H1 (cell line): ENCODE results near the gene NHEJ1. TPM values are rescaled to one million over a fixed set of nuclear protein-coding genes. Genes with fewer than 3 reads are reported as not detected.

Source experiments
- CTCF ChIA-PET: fragments of 300-600 bp; sonication (Branson Sonifier 250); formaldehyde crosslinking; loops from one replicate; lab custom pipeline; 2021; ENCODE audit not compliant: partially characterized antibody; lab: Charles Lee
- POLR2A ChIA-PET: fragments of 300-600 bp; sonication (Branson Sonifier 250); formaldehyde crosslinking; loops from one replicate; lab custom pipeline; 2021; ENCODE audit warnings: inconsistent platforms; ENCODE audit not compliant: partially characterized antibody; lab: Charles Lee
- DNase-seq, 2 experiments: peaks; one replicate each; pipeline versions ENCODE4 v3.0.0 to v3.0.0-alpha.2; 2010 to 2022; ENCODE audit warnings: low spot score in 2 of 2, low read depth in 1 of 2, mixed read lengths in 1 of 2
- FAIRE-seq: peaks from 2 replicates; lab custom pipeline; 2011; peaks lifted over from hg19 to GRCh38; lab: Jason Lieb, UNC
- H2AFZ ChIP-seq: 2 replicates; pipeline ENCODE4 v1.8.1; 2012; ENCODE audit warnings: low read length, inconsistent platforms
- H2AK5ac ChIP-seq: 2 replicates; pipeline ENCODE4 v1.6.1; 2013; ENCODE audit warnings: low read depth, low read length
- H2BK120ac ChIP-seq: replicated peaks from 2 replicates; pipeline ENCODE3; 2013; ENCODE audit warnings: low read depth, low read length, inconsistent platforms
- H2BK12ac ChIP-seq: 2 replicates; pipeline ENCODE4 v1.6.1; 2013; ENCODE audit warnings: low read depth, low read length
- H2BK15ac ChIP-seq: 2 replicates; pipeline ENCODE4 v1.6.1; 2013; ENCODE audit warnings: low read length
- H2BK20ac ChIP-seq: 2 replicates; pipeline ENCODE4 v1.6.1; 2013; ENCODE audit warnings: low read length
- H2BK5ac ChIP-seq: 2 replicates; pipeline ENCODE4 v1.6.1; 2013; ENCODE audit warnings: low read depth, low read length
- H3K14ac ChIP-seq: 2 replicates; pipeline ENCODE4 v1.6.1; 2013; ENCODE audit warnings: inconsistent platforms; ENCODE audit not compliant: insufficient read length
- H3K18ac ChIP-seq: 2 replicates; pipeline ENCODE4 v1.6.1; 2013; ENCODE audit warnings: low read length; ENCODE audit errors: extremely low read depth
- H3K23ac ChIP-seq: 2 replicates; pipeline ENCODE4 v1.6.1; 2013; ENCODE audit warnings: inconsistent platforms; ENCODE audit not compliant: insufficient read length
- H3K23me2 ChIP-seq: 2 replicates; pipeline ENCODE4 v1.6.1; 2013; ENCODE audit warnings: low read depth, low read length
- H3K27ac ChIP-seq: 2 replicates; pipeline ENCODE4 v1.6.1; 2011; ENCODE audit warnings: low read depth, low read length, inconsistent platforms
- H3K27me3 ChIP-seq, 4 experiments: replicated peaks in 1 of 4; 1 replicate in 1 of 4; 2 replicates in 3 of 4; pipeline versions ENCODE4 v1.6.1 to v1.8.1; 2011 to 2013; ENCODE audit warnings: low read length in 3 of 4, mild to moderate bottlenecking in 3 of 4, inconsistent platforms in 2 of 4, mixed read lengths in 2 of 4, moderate library complexity in 1 of 4; ENCODE audit not compliant: control insufficient read depth in 3 of 4, insufficient read depth in 3 of 4; ENCODE audit errors: extremely low read depth in 1 of 4
- H3K36me3 ChIP-seq, 4 experiments: 2 replicates each; pipeline versions ENCODE4 v1.6.1 to v1.8.1; 2011 to 2013; ENCODE audit warnings: mild to moderate bottlenecking in 4 of 4, low read length in 3 of 4, moderate library complexity in 2 of 4, control low read depth in 1 of 4, inconsistent platforms in 1 of 4; ENCODE audit not compliant: insufficient read depth in 4 of 4, control insufficient read depth in 2 of 4
- H3K4ac ChIP-seq: replicated peaks from 2 replicates; pipeline ENCODE3; 2013; ENCODE audit warnings: low read length, low read depth, mixed read lengths, inconsistent platforms; ENCODE audit not compliant: insufficient read length
- H3K4me1 ChIP-seq, 4 experiments: replicated peaks in 1 of 4; 1 replicate in 1 of 4; 2 replicates in 3 of 4; pipeline versions ENCODE4 v1.6.1 to v1.8.1; 2011 to 2013; ENCODE audit warnings: low read length in 3 of 4, inconsistent platforms in 2 of 4, mixed read lengths in 1 of 4; ENCODE audit not compliant: insufficient read depth in 4 of 4, control insufficient read depth in 3 of 4
- H3K4me2 ChIP-seq, 2 experiments: 2 replicates each; pipeline versions ENCODE4 v1.6.1 to v1.8.1; 2011 to 2013; ENCODE audit warnings: low read depth in 2 of 2, low read length in 2 of 2, control low read depth in 1 of 2, inconsistent platforms in 1 of 2, mild to moderate bottlenecking in 1 of 2; ENCODE audit not compliant: insufficient read depth in 1 of 2
- H3K4me3 ChIP-seq, 4 experiments: fragments of 200-600, 300-600 bp in 1 of 4; sonication (generic), shearing (Covaris generic), sonication (Bioruptor Twin) in 1 of 4; 2 replicates each; pipeline versions ENCODE4 v1.5.1 to v1.8.1; 2011 to 2016; ENCODE audit warnings: low read length in 4 of 4, low read depth in 3 of 4, control low read depth in 2 of 4, inconsistent platforms in 2 of 4, mild to moderate bottlenecking in 2 of 4, mixed read lengths in 1 of 4, moderate library complexity in 1 of 4; ENCODE audit not compliant: insufficient read depth in 2 of 4; ENCODE audit errors: extremely low read depth in 1 of 4
- H3K56ac ChIP-seq: replicated peaks from 2 replicates; pipeline ENCODE3; 2013; ENCODE audit warnings: low read depth, mild to moderate bottlenecking, mixed read lengths, low read length, inconsistent platforms; ENCODE audit not compliant: insufficient read length
- H3K79me1 ChIP-seq: 2 replicates; pipeline ENCODE4 v1.6.1; 2013; ENCODE audit warnings: low read depth, low read length, control low read depth
- H3K79me2 ChIP-seq, 2 experiments: 2 replicates each; pipeline versions ENCODE4 v1.6.1 to v1.8.1; 2012 to 2013; ENCODE audit warnings: low read length in 2 of 2, mild to moderate bottlenecking in 2 of 2, inconsistent platforms in 1 of 2; ENCODE audit not compliant: insufficient read depth in 2 of 2, control insufficient read depth in 1 of 2
- H3K9ac ChIP-seq, 4 experiments: replicated peaks in 1 of 4; 1 replicate in 1 of 4; 2 replicates in 3 of 4; pipeline versions ENCODE4 v1.6.1 to v1.8.1; 2011 to 2013; ENCODE audit warnings: low read depth in 3 of 4, low read length in 3 of 4, control low read depth in 2 of 4, mild to moderate bottlenecking in 2 of 4, moderate library complexity in 2 of 4, inconsistent platforms in 1 of 4; ENCODE audit errors: extremely low read depth in 1 of 4
- H3K9me3 ChIP-seq, 2 experiments: 2 replicates each; pipeline versions ENCODE4 v1.6.1 to v1.8.1; 2012 to 2013; ENCODE audit warnings: mild to moderate bottlenecking in 2 of 2, moderate library complexity in 2 of 2, control low read depth in 1 of 2, inconsistent platforms in 1 of 2, low read depth in 1 of 2, low read length in 1 of 2, mixed read lengths in 1 of 2; ENCODE audit not compliant: insufficient read depth in 2 of 2
- H4K20me1 ChIP-seq, 2 experiments: replicated peaks in 1 of 2; 2 replicates each; pipeline versions ENCODE3 to v1.8.1; 2011 to 2013; ENCODE audit warnings: inconsistent platforms in 2 of 2, low read length in 2 of 2, mild to moderate bottlenecking in 1 of 2; ENCODE audit not compliant: insufficient read depth in 2 of 2, control insufficient read depth in 1 of 2
- H4K5ac ChIP-seq: 2 replicates; pipeline ENCODE4 v1.6.1; 2013; ENCODE audit warnings: low read length, low read depth, mixed read lengths, inconsistent platforms; ENCODE audit not compliant: insufficient read length
- H4K8ac ChIP-seq: 2 replicates; pipeline ENCODE4 v1.8.0; 2013; ENCODE audit warnings: mild to moderate bottlenecking, moderate library complexity, low read length, inconsistent platforms; ENCODE audit not compliant: insufficient read depth; ENCODE audit errors: extremely low read depth
- H4K91ac ChIP-seq: replicated peaks from 2 replicates; pipeline ENCODE3; 2013; ENCODE audit warnings: low read length, mixed read lengths, inconsistent platforms; ENCODE audit not compliant: insufficient read length
- KDM4A ChIP-seq: IDR thresholded peaks from one replicate; pipeline ENCODE4 v1.7.1; 2012; ENCODE audit warnings: low read depth, mild to moderate bottlenecking, moderate library complexity, low read length, inconsistent platforms; ENCODE audit not compliant: severe bottlenecking
- RXRA ChIP-seq: IDR thresholded peaks from 2 replicates; pipeline ENCODE4 v1.6.1; 2011; ENCODE audit warnings: low read depth, mild to moderate bottlenecking, low read length, moderate library complexity; ENCODE audit not compliant: insufficient read depth
- WGBS, 2 experiments: shearing (Covaris generic) in 1 of 2; methylation state at CpG; one replicate each; pipeline versions ENCODE4 v1.1.6 to v1.1.7; 2013 to 2015; ENCODE audit warnings: low lambda C conversion rate in 2 of 2, mixed read lengths in 2 of 2, inconsistent platforms in 1 of 2, low coverage in 1 of 2, missing lambda C conversion rate in 1 of 2; ENCODE audit not compliant: insufficient replicate concordance in 2 of 2, insufficient coverage in 1 of 2, insufficient read length in 1 of 2; ENCODE audit errors: extremely low coverage in 1 of 2, missing lambda C conversion rate in 1 of 2; 5-methylcytosine and 5-hydroxymethylcytosine counted together
- polyA plus RNA-seq, 7 experiments: library from polyadenylated mRNA; depleted of rRNA in 3 of 7; stranded (reverse) in 5 of 7; unstranded in 2 of 7; fragments of >200 nt in 5 of 7; fragments of 200-250 nt in 2 of 7; gene quantifications; 1 replicate in 5 of 7; 2 replicates in 1 of 7; 4 replicates in 1 of 7; pipeline versions ENCODE4 v1.2.1 to v1.2.3, GENCODE V29; 2011 to 2013; ENCODE audit warnings: missing spikeins in 2 of 7, mixed read lengths in 2 of 7
- total RNA-seq: library from RNA; stranded (reverse); fragmentation: NEBNext Ultra II Directional; extraction: Animal tissue kit (Norgen Biotek cat#: 25700); gene quantifications from 2 replicates; pipeline ENCODE4 v1.2.1, GENCODE V29; 2021
- TF ChIP-seq, protein P1 (sequence below): IDR thresholded peaks from 2 replicates; pipeline ENCODE4 v1.6.1; 2012; ENCODE audit warnings: inconsistent platforms
- TF ChIP-seq, protein P2 (sequence below): IDR thresholded peaks from 2 replicates; pipeline ENCODE4 v1.6.1; 2011; ENCODE audit warnings: low read depth, mild to moderate bottlenecking, low read length; ENCODE audit not compliant: insufficient read depth

Gene NHEJ1
- total and polyA plus RNA-seq, 2 of the 8 experiments (the other 6 are each of a cell fraction or from before 2014, with no cell fraction given): 22.7 to 24.1 TPM

DNA sequence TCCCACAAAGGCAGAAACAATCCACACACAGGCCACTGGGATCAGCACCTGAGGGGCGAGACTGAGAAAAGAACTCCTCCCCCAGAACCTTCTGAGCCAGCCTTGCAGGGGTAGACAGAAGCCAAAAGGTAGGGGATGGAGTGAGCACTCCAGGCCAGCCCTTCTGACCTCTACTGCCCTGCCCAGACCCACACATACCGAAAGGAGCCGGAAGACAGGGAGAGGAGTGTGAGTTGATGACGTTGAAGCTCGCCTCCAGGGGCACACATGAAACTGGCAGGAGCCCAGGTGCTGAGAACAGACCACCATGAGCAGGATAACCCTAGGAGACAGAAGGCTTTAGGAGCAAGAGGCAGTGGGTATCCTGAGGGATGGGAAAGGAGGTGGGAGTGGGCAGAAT is 7.4 kb upstream of the NHEJ1 start:
- ChIA-PET POLR2A (no interaction called here), CTCF (interaction anchor here (0.8 kb wide), 1 partner anchor 9 kb away, joined by 3 read pairs; no protein-coding TSS in a partner anchor)
- no peaks in the 10 kb centered on the region; the same call in 1 of the 2 replicates for H3K79me1 ChIP-seq
- no peak overlapping the region for H3K14ac ChIP-seq
- H3K56ac ChIP-seq: no peak overlapping the region
- no peaks in the 10 kb centered on the region for H3K79me2 ChIP-seq
- no peaks in the 10 kb centered on the region for H3K4me1 ChIP-seq
- H3K9ac ChIP-seq: no peak overlapping the region
- TF ChIP-seq KDM4A (no peak), RXRA (no peak)
- TF ChIP-seq, protein P1, sequence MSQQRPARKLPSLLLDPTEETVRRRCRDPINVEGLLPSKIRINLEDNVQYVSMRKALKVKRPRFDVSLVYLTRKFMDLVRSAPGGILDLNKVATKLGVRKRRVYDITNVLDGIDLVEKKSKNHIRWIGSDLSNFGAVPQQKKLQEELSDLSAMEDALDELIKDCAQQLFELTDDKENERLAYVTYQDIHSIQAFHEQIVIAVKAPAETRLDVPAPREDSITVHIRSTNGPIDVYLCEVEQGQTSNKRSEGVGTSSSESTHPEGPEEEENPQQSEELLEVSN: no peak
- TF ChIP-seq, protein P2, sequence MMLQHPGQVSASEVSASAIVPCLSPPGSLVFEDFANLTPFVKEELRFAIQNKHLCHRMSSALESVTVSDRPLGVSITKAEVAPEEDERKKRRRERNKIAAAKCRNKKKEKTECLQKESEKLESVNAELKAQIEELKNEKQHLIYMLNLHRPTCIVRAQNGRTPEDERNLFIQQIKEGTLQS: no peak
- H3K9me3 ChIP-seq: no peaks in the 10 kb centered on the region
- H3K27ac ChIP-seq: no peak overlapping the region
- H3K4me2 ChIP-seq: no peak overlapping the region
- H4K5ac ChIP-seq: no peak overlapping the region
- no peaks in the 10 kb centered on the region; a peak in 1 of 7 replicates for H3K27me3 ChIP-seq
- no peak overlapping the region for H2AFZ ChIP-seq
- H3K36me3 ChIP-seq: peaks cover 0 to 2% (median 0%) of the 10 kb centered on the region in 4 experiments; a peak in 2 of 8 replicates
- 80% methylated on average over 5 of the region's 5 CpGs; no CpG with 5 or more reads in 1 of the 2 experiments for WGBS, 2 experiments
- H2BK15ac ChIP-seq: no peak overlapping the region; the same call in 1 of the 2 replicates
- no peak overlapping the region for H3K18ac ChIP-seq
- H2BK120ac ChIP-seq: no peak overlapping the region
- H3K23ac ChIP-seq: no peak overlapping the region
- H2AK5ac ChIP-seq: no peak overlapping the region
- H2BK12ac ChIP-seq: no peak overlapping the region
- no peak overlapping the region for H3K4ac ChIP-seq
- H3K4me3 ChIP-seq: no peak overlapping the region
- no peak overlapping the region for H2BK20ac ChIP-seq
- DNase-seq (no peak), FAIRE-seq (no peak)
- no peak overlapping the region; the same call in 1 of the 2 replicates for H4K8ac ChIP-seq
- peaks cover 0 to 4% of the 10 kb centered on the region in 2 experiments for H4K20me1 ChIP-seq
- no peak overlapping the region for H4K91ac ChIP-seq
- H3K23me2 ChIP-seq: no peaks in the 10 kb centered on the region
- no peak overlapping the region for H2BK5ac ChIP-seq
